Occipital lobe (tissue), 2 donors: ENCODE measurements around the gene HRNR. TPM values are rescaled to one million over a fixed set of nuclear protein-coding genes. Genes with fewer than 3 reads are reported as not detected.
A peak's percentile ranks its signal among the peaks of the same experiment; 100 is the strongest.

Experiments used
- DNase-seq: peaks from one replicate; lab custom pipeline; 2025; lab: John Stamatoyannopoulos, UW
- total RNA-seq: library from RNA; depleted of rRNA; stranded (reverse); fragments of >200 nt; gene quantifications from one replicate; pipeline ENCODE4 v1.2.3, GENCODE V29; 2014

Gene HRNR
- total RNA-seq, 1 donor from 2014 or later, result not detected

- DNase-seq, result no peak
These were observed 34.1 kb downstream of the HRNR start for GRCh38 chr1:152189657-152190442.

- peak; percentile 43 for DNase-seq
These were observed 35.1 kb downstream of the HRNR start for GRCh38 chr1:152188673-152189591.

- no peak for DNase-seq
These were observed 37.3 kb downstream of the HRNR start for GRCh38 chr1:152186556-152187285.

- DNase-seq, result no peak
These were observed 38.2 kb downstream of the HRNR start for GRCh38 chr1:152185544-152186391.

- DNase-seq, result no peak
These were observed 41.0 kb downstream of the HRNR start for GRCh38 chr1:152182944-152183361.

GRCh38 chr1:152182431-152182830, 41.6 kb downstream of the HRNR start:
- DNase-seq, result no peak

- DNase-seq, result no peak
These were observed 44.4 kb downstream of the HRNR start for GRCh38 chr1:152179566-152179965.

- DNase-seq, result no peak
These were observed 53.6 kb downstream of the HRNR start for GRCh38 chr1:152170287-152170905.

GRCh38 chr1:152169366-152170025, 54.5 kb downstream of the HRNR start:
- no peak for DNase-seq

- no peak for DNase-seq
These were observed 55.5 kb downstream of the HRNR start for GRCh38 chr1:152168535-152168868.

GRCh38 chr1:152167835-152168534, 56.0 kb downstream of the HRNR start:
- no peak for DNase-seq

GRCh38 chr1:152166966-152167365, 57.0 kb downstream of the HRNR start:
- no peak for DNase-seq

GRCh38 chr1:152165286-152166077, 58.5 kb downstream of the HRNR start:
- no peak for DNase-seq

GRCh38 chr1:152164517-152165136, 59.4 kb downstream of the HRNR start:
- DNase-seq, result no peak

- no peak for DNase-seq
These were observed 61.1 kb downstream of the HRNR start for GRCh38 chr1:152162792-152163463.
